ENCODE results near the gene HBM. TPM values are rescaled to one million over a fixed set of nuclear protein-coding genes. Genes with fewer than 3 reads are reported as not detected.
A peak's percentile ranks its signal among the peaks of the same experiment; 100 is the strongest.
"Not testable (repeated sequence)": the region's sequence is repeated elsewhere in the genome, so short reads cannot be mapped to it uniquely, and the experiment has no call there.

Gene HBM
- total RNA-seq = not detected

- peaks cover 17 to 23% of the 10 kb centered on the region in 2 donors for H3K4me1 ChIP-seq (replicated peaks in 1 of 2)
- WGBS, 10 experiments = 0 to 4% (median 1%) methylated on average over 1 to 7 of the region's 75 CpGs; no CpG with 5 or more reads in 4 of the 10 experiments
- peak in 2 of 8 experiments; percentile 9 to 12 for ATAC-seq (replicated peaks in 6 of 8)
- H3K27ac ChIP-seq = no peak within 1 kb of the TSS
- in situ Hi-C loops (cut with MboI; ENCODE audit: low pct_unique_long_range_greater_than_20kb in 2 of 9, low sequenced_read_pairs in 9 of 9, unreplicated experiment in 9 of 9) = no loop called here
- H3K4me3 ChIP-seq = peak within 1 kb of the TSS in 2 of 5 donors; percentile 19 to 34
Observed at GRCh38 chr16:165539-166374, at the start of gene HBM. Gene HBM (plus strand): TSS chr16:165978. CDS start chr16:165998, 20 bp downstream.

- ATAC-seq (replicated peaks in 6 of 8) = no peak
- WGBS, 10 experiments = 29 to 100% (median 82%) methylated on average over 2 to 7 of the region's 7 CpGs; no CpG with 5 or more reads in 1 of the 10 experiments
- no peak overlapping the region for H3K27ac ChIP-seq
- no peak overlapping the region for H3K4me3 ChIP-seq
- in situ Hi-C loops (cut with MboI; ENCODE audit: low pct_unique_long_range_greater_than_20kb in 2 of 9, low sequenced_read_pairs in 9 of 9, unreplicated experiment in 9 of 9) = no loop called here
- H3K4me1 ChIP-seq (replicated peaks in 1 of 2) = no peaks in the 10 kb centered on the region
Observed at GRCh38 chr16:116015-116414, 49.8 kb upstream of the HBM start.

GRCh38 chr16:117379-118365 is 48.1 kb upstream of the HBM start:
- in situ Hi-C loops (cut with MboI; ENCODE audit: low pct_unique_long_range_greater_than_20kb in 2 of 9, low sequenced_read_pairs in 9 of 9, unreplicated experiment in 9 of 9) = no loop called here
- Histone ChIP-seq H3K4me1 (replicated peaks in 1 of 2) (no peaks in the 10 kb centered on the region), H3K4me3 (no peak overlapping the region), H3K27ac (no peak overlapping the region)
- ATAC-seq (replicated peaks in 6 of 8) = peak; percentile 50 to 90 (median 64)
- WGBS, 10 experiments = 57 to 100% (median 72%) methylated on average over 1 to 8 of the region's 19 CpGs; no CpG with 5 or more reads in 4 of the 10 experiments

- Histone ChIP-seq H3K27ac (no peak overlapping the region), H3K4me1 (replicated peaks in 1 of 2) (no peaks in the 10 kb centered on the region), H3K4me3 (no peak overlapping the region)
- 80 to 100% methylated on average over 1 of the region's 2 CpGs; no CpG with 5 or more reads in 8 of the 10 experiments for WGBS, 10 experiments
- in situ Hi-C loops (cut with MboI; ENCODE audit: low pct_unique_long_range_greater_than_20kb in 2 of 9, low sequenced_read_pairs in 9 of 9, unreplicated experiment in 9 of 9) = no loop called here
- no peak for ATAC-seq (replicated peaks in 6 of 8)
Observed at GRCh38 chr16:118857-119256, 46.9 kb upstream of the HBM start.

GRCh38 chr16:119295-119694 is 46.5 kb upstream of the HBM start:
- WGBS, 10 experiments = 80 to 100% (median 93%) methylated on average over 1 to 5 of the region's 5 CpGs; no CpG with 5 or more reads in 3 of the 10 experiments
- in situ Hi-C loops (cut with MboI; ENCODE audit: low pct_unique_long_range_greater_than_20kb in 2 of 9, low sequenced_read_pairs in 9 of 9, unreplicated experiment in 9 of 9) = no loop called here
- no peak for ATAC-seq (replicated peaks in 6 of 8)

GRCh38 chr16:119835-120491 is 45.8 kb upstream of the HBM start:
- no peak for ATAC-seq (replicated peaks in 6 of 8)
- Histone ChIP-seq H3K4me3 (no peak overlapping the region), H3K4me1 (replicated peaks in 1 of 2) (no peaks in the 10 kb centered on the region), H3K27ac (no peak overlapping the region)
- in situ Hi-C loops (cut with MboI; ENCODE audit: low pct_unique_long_range_greater_than_20kb in 2 of 9, low sequenced_read_pairs in 9 of 9, unreplicated experiment in 9 of 9) = no loop called here
- WGBS, 10 experiments = 80 to 100% (median 100%) methylated on average over 1 to 2 of the region's 3 CpGs; no CpG with 5 or more reads in 4 of the 10 experiments

More at GRCh38 chr16:119295-119694, 46.5 kb upstream of the HBM start:
- Histone ChIP-seq H3K27ac (no peak overlapping the region), H3K4me3 (no peak overlapping the region), H3K4me1 (replicated peaks in 1 of 2) (no peaks in the 10 kb centered on the region)

GRCh38 chr16:120756-121155 is 45.0 kb upstream of the HBM start:
- WGBS, 10 experiments = 80 to 100% (median 95%) methylated on average over 1 to 2 of the region's 2 CpGs; no CpG with 5 or more reads in 7 of the 10 experiments
- H3K27ac ChIP-seq = no peak overlapping the region
- H3K4me3 ChIP-seq = no peak overlapping the region
- ATAC-seq (replicated peaks in 6 of 8) = no peak
- no peaks in the 10 kb centered on the region for H3K4me1 ChIP-seq (replicated peaks in 1 of 2)
- in situ Hi-C loops (cut with MboI; ENCODE audit: low pct_unique_long_range_greater_than_20kb in 2 of 9, low sequenced_read_pairs in 9 of 9, unreplicated experiment in 9 of 9) = no loop called here

- Histone ChIP-seq H3K27ac (no peak overlapping the region), H3K4me3 (no peak overlapping the region), H3K4me1 (replicated peaks in 1 of 2) (no peaks in the 10 kb centered on the region)
- in situ Hi-C loops (cut with MboI; ENCODE audit: low pct_unique_long_range_greater_than_20kb in 2 of 9, low sequenced_read_pairs in 9 of 9, unreplicated experiment in 9 of 9) = no loop called here
- 100% methylated on average over 1 of the region's 1 CpG; no CpG with 5 or more reads in 5 of the 10 experiments for WGBS, 10 experiments
- no peak for ATAC-seq (replicated peaks in 6 of 8)
Observed at GRCh38 chr16:122361-122760, 43.4 kb upstream of the HBM start.

- in situ Hi-C loops (cut with MboI; ENCODE audit: low pct_unique_long_range_greater_than_20kb in 2 of 9, low sequenced_read_pairs in 9 of 9, unreplicated experiment in 9 of 9) = not testable (repeated sequence)
- WGBS, 10 experiments = 57 to 100% (median 84%) methylated on average over 1 to 9 of the region's 19 CpGs; no CpG with 5 or more reads in 3 of the 10 experiments
Observed at GRCh38 chr16:123558-124350, 42.0 kb upstream of the HBM start.

GRCh38 chr16:125011-125410 is 40.8 kb upstream of the HBM start:
- WGBS, 10 experiments = 40 to 90% (median 80%) methylated on average over 1 to 2 of the region's 3 CpGs; no CpG with 5 or more reads in 3 of the 10 experiments
- Histone ChIP-seq H3K27ac (no peak overlapping the region), H3K4me3 (no peak overlapping the region), H3K4me1 (replicated peaks in 1 of 2) (no peaks in the 10 kb centered on the region)
- in situ Hi-C loops (cut with MboI; ENCODE audit: low pct_unique_long_range_greater_than_20kb in 2 of 9, low sequenced_read_pairs in 9 of 9, unreplicated experiment in 9 of 9) = no loop called here
- ATAC-seq (replicated peaks in 6 of 8) = no peak

More at GRCh38 chr16:123558-124350, 42.0 kb upstream of the HBM start:
- H3K4me3 ChIP-seq; ATAC-seq (replicated peaks in 6 of 8); H3K4me1 ChIP-seq (replicated peaks in 1 of 2); H3K27ac ChIP-seq: not testable (repeated sequence)

GRCh38 chr16:129075-129474 is 36.7 kb upstream of the HBM start:
- 40 to 100% (median 100%) methylated on average over 1 of the region's 2 CpGs; no CpG with 5 or more reads in 7 of the 10 experiments for WGBS, 10 experiments
- Histone ChIP-seq H3K4me1 (replicated peaks in 1 of 2) (no peaks in the 10 kb centered on the region), H3K4me3 (no peak overlapping the region), H3K27ac (no peak overlapping the region)
- in situ Hi-C loops (cut with MboI; ENCODE audit: low pct_unique_long_range_greater_than_20kb in 2 of 9, low sequenced_read_pairs in 9 of 9, unreplicated experiment in 9 of 9) = no loop called here
- no peak for ATAC-seq (replicated peaks in 6 of 8)

All from motor neuron (in vitro differentiated cells).